Measurements from ENCODE around the gene LRRK1. TPM values are rescaled to one million over a fixed set of nuclear protein-coding genes. Genes with fewer than 3 reads are reported as not detected.
A peak's percentile ranks its signal among the peaks of the same experiment; 100 is the strongest.

LRRK1 gene
- total and polyA plus RNA-seq, 8 donors: 2.3 to 73.3 (median 7.0) TPM

- peak in 1 of 2 donors; percentile 23 for DNase-seq
- WGBS, 5 donors: 93 to 98% (median 95%) methylated on average over 4 to 5 of the region's 5 CpGs
- intact Hi-C loops (cut with DNase I; ENCODE audit: low total_unique reads): no loop called here
These were observed 123.9 kb downstream of the LRRK1 start for GRCh38 chr15:101043011-101043410.

GRCh38 chr15:101043911-101044624, 124.9 kb downstream of the LRRK1 start:
- Histone ChIP-seq H3K36me3 (peaks cover 0 to 49% (median 39%) of the 10 kb centered on the region in 4 donors), H3K9me3 (no peaks in the 10 kb centered on the region), H3K27me3 (no peaks in the 10 kb centered on the region), H3K27ac (peak overlapping the region in 3 of 5 donors; percentile 27 to 60 (median 47)), H3K4me1 (peaks cover 0 to 6% (median 0%) of the 10 kb centered on the region in 4 donors), H3K4me3 (no peak overlapping the region)
- 92 to 97% (median 95%) methylated on average over 13 of the region's 13 CpGs for WGBS, 5 donors
- TF ChIP-seq POLR2A (IDR thresholded peaks at IDR 0.05) (no peak), POLR2AphosphoS5 (IDR thresholded peaks at IDR 0.05) (no peak), CTCF (IDR thresholded peaks at IDR 0.05) (no peak), EP300 (IDR thresholded peaks at IDR 0.05) (no peak)
- intact Hi-C loops (cut with DNase I; ENCODE audit: low total_unique reads): no loop called here
- DNase-seq: peak in 1 of 2 donors; percentile 16

More at GRCh38 chr15:101043011-101043410, 123.9 kb downstream of the LRRK1 start:
- TF ChIP-seq POLR2AphosphoS5 (IDR thresholded peaks at IDR 0.05) (no peak), CTCF (IDR thresholded peaks at IDR 0.05) (no peak)
- H3K36me3 ChIP-seq: peaks cover 0 to 48% (median 33%) of the 10 kb centered on the region in 4 donors
- no peak overlapping the region for H3K4me3 ChIP-seq
- H3K27ac ChIP-seq: no peak overlapping the region
- peaks cover 0 to 6% (median 0%) of the 10 kb centered on the region in 4 donors for H3K4me1 ChIP-seq
- H3K27me3 ChIP-seq: no peaks in the 10 kb centered on the region
- H3K9me3 ChIP-seq: no peaks in the 10 kb centered on the region

- peak in 1 of 2 donors; percentile 15 for DNase-seq
- H3K4me1 ChIP-seq: peaks cover 0 to 6% (median 0%) of the 10 kb centered on the region in 4 donors
- TF ChIP-seq POLR2A (IDR thresholded peaks at IDR 0.05) (no peak), EP300 (IDR thresholded peaks at IDR 0.05) (no peak), CTCF (IDR thresholded peaks at IDR 0.05) (no peak), POLR2AphosphoS5 (IDR thresholded peaks at IDR 0.05) (no peak)
- no peak overlapping the region for H3K4me3 ChIP-seq
- no peaks in the 10 kb centered on the region for H3K9me3 ChIP-seq
- peaks cover 0 to 55% (median 45%) of the 10 kb centered on the region in 4 donors for H3K36me3 ChIP-seq
- WGBS, 5 donors: 83 to 93% (median 93%) methylated on average over 11 of the region's 11 CpGs
- intact Hi-C loops (cut with DNase I; ENCODE audit: low total_unique reads): no loop called here
- no peaks in the 10 kb centered on the region for H3K27me3 ChIP-seq
- H3K27ac ChIP-seq: peak overlapping the region in 4 of 5 donors; percentile 27 to 60 (median 42)
These were observed 125.6 kb downstream of the LRRK1 start for GRCh38 chr15:101044625-101045235.

GRCh38 chr15:101045236-101045646, 126.1 kb downstream of the LRRK1 start:
- no peaks in the 10 kb centered on the region for H3K27me3 ChIP-seq
- H3K4me3 ChIP-seq: no peak overlapping the region
- TF ChIP-seq POLR2AphosphoS5 (IDR thresholded peaks at IDR 0.05): peak in 1 of 3 donors; percentile 6
- no peak for TF ChIP-seq CTCF (IDR thresholded peaks at IDR 0.05)
- H3K27ac ChIP-seq: peak overlapping the region in 4 of 5 donors; percentile 41 to 69 (median 54)
- WGBS, 5 donors: 59 to 77% (median 77%) methylated on average over 14 of the region's 14 CpGs
- DNase-seq: peak; percentile 15 to 52
- intact Hi-C loops (cut with DNase I; ENCODE audit: low total_unique reads): no loop called here
- H3K36me3 ChIP-seq: peaks cover 0 to 60% (median 50%) of the 10 kb centered on the region in 4 donors
- H3K9me3 ChIP-seq: no peaks in the 10 kb centered on the region
- H3K4me1 ChIP-seq: peaks cover 0 to 6% (median 0%) of the 10 kb centered on the region in 4 donors

All from stomach (tissue), 9 donors.